NCI-H2196 (cell line): ENCODE measurements around the gene COMMD1.
"Not testable (repeated sequence)": the region's sequence is repeated elsewhere in the genome, so short reads cannot be mapped to it uniquely, and the experiment has no call there.

Experiments
- DNase-seq: peaks from one replicate; lab custom pipeline; 2025; ENCODE audit not compliant: unreplicated experiment; lab: John Stamatoyannopoulos, UW

COMMD1 gene

GRCh38 chr2:61905372-61906185 is at the start of gene COMMD1:
Gene COMMD1, plus strand, starts transcription at chr2:61905674. Its CDS starts 5 bp downstream, at chr2:61905679.
- peak; percentile 35 for DNase-seq

- no peak for DNase-seq
These were observed 48.2 kb upstream of the COMMD1 start for GRCh38 chr2:61857224-61857623.

DNA sequence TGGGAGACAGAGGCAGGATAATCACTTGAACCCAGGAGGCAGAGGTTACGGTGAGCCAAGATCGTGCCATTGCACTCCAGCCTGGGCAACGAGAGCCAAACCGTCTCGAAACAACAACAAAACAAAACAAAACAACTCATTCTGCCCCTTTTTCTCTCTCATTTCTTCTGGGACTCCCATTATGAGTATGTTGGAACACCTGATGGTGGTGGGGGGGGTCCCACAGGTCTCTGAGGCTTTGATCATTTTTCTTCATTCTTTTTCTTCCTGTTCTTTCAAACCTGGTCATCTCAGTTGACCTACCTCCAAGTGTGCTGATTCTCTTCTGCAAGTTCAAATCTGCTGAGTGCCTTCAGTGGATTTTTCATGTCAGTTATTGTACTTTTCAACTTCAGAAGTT is 43.4 kb upstream of the COMMD1 start:
- DNase-seq, result no peak

DNA sequence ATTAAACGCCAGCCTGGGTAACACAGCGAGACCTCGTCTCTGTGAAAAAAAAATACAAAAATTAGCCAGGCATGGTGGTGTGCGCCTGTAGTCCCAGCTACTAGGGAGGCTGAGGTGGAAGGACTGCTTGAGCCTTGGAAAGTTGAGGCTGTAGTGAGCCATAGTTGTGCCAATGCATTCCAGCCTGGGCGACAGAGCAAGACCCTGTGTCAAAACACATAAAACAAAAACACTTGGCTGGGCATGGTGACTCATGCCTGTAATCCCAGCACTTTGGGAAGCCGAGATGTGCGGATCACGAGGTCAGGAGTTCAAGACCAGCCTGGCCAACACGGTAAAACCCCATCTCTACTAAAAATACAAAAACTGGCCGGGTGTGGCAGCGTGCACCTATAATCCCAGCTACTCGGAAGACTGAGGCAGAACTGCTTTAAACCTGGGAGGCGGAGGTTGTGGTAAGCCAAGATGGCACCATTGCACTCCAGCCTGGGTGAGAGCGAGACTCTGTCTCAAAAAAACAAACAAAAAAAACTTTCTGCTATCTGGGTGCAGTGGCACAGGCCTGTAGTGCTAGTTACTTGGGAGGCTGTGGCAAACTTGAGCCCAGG is 38.9 kb upstream of the COMMD1 start:
- not testable (repeated sequence) for DNase-seq

- no peak for DNase-seq
These were observed 29.1 kb upstream of the COMMD1 start for GRCh38 chr2:61876400-61876799.

- no peak for DNase-seq
These were observed 27.8 kb upstream of the COMMD1 start for GRCh38 chr2:61877571-61878245.

DNA sequence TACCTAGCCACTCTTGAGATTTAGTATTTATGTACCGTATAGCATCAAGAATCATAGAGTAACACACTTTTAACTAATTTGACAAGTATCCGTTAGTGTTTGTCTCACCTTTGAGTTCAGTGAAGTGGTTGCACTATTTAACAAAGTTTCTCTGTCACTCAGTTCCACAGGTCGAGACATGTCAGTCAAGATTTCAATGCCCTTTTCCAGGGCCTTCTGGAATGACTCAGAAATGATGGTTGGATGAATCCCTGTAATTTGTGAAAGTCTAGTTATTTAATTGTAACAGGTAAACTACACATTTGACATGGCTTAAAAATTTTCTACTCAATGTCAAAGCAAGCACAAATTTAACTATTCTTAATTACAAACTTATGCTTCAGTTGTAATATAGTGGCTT is 26.7 kb upstream of the COMMD1 start:
- DNase-seq, result no peak

- DNase-seq, result not testable (repeated sequence)
These were observed 26.1 kb upstream of the COMMD1 start for GRCh38 chr2:61879351-61879750.

DNA sequence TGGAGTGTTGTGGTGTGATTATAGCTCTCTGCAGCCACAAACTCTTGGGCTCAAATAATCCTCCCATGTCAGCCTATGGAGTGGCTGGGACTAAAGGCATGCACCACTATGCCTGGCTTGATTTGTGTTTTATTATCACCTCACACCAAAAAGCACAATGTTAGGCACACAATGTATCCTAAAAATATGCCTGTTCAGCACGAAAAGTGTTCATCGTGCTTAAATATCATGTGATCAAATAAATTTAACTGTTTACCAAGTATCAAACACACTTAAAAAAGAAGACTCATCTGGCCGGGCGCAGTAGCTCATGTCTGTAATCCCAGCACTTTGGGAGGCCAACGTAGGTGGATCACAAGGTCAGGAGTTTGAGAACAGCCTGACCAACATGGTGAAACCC is 22.6 kb upstream of the COMMD1 start:
- no peak for DNase-seq

GRCh38 chr2:61885896-61886603 is 19.4 kb upstream of the COMMD1 start:
- DNase-seq, result no peak

DNA sequence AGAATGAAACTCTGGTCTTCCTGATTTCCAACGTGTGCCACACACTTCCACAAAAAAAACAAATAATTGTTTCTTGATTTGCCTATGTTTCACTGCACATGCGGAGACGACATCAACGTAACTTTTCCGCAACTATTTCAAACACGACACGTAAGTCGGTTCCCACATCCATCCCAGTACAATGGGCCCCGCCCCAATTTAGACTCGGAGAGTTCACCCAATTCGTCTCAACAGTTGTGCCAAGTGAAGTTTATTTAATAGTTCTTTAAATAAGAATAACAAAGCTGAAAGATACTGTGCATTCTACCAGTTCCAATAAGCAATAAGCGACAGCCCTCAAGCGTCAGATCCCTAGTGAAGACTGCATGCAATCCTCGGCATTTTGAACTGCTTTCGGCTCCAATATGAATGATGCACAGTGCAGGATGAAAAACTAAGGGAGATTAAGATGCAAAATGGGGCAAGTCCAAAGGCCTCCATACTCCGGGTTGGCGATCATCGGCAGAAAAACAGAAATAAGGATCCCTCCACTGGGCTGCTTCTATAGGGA is 17.7 kb upstream of the COMMD1 start:
- no peak for DNase-seq

GRCh38 chr2:61888267-61889055 is 17.0 kb upstream of the COMMD1 start, which contains the start of gene CCT4:
Gene CCT4, minus strand, starts transcription at chr2:61888656. Its CDS starts 149 bp downstream, at chr2:61888507.
- DNase-seq, result peak; percentile 66

GRCh38 chr2:61898810-61899209 is 6.7 kb upstream of the COMMD1 start:
- peak; percentile 2 for DNase-seq

- no peak for DNase-seq
These were observed 5.2 kb upstream of the COMMD1 start for GRCh38 chr2:61900281-61900680.

DNA sequence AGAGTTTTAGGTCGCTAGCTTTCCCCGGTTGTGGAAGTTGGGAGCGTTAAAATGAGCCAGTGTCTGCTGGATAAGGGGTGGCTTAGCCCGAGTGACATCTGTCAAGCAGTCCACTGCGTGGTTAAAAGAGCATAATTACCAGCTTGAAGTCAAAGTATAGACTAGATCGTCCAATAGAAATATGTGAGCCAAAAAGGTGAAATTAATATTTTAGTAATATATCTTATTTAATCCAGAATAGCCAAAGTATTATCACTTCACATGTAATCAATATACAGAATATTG is 654 bp downstream of the COMMD1 start:
- DNase-seq, result no peak

- no peak for DNase-seq
These were observed 3.6 kb downstream of the COMMD1 start for GRCh38 chr2:61909116-61909515.

- peak; percentile 4 for DNase-seq
These were observed 5.1 kb downstream of the COMMD1 start for GRCh38 chr2:61910603-61911002.

DNA sequence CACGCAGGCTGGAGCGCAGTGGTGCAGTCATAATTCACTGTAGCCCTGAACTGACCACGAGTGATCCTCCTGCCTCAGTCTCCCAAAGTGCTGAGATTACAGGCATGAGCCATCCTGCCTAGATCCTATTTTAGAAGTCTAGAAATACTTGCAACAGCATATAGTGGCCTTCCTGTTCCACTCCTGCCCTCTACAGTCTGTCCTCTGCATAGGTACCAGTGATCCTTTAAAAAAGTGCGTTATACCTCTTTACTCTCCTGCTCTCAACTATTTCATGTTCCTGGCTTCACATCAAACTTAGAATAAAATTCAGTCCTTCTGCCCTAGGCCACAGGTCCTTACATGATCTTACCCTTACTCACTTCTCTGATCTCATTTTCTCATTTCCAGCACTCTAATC is 6.0 kb downstream of the COMMD1 start:
- no peak for DNase-seq

DNA sequence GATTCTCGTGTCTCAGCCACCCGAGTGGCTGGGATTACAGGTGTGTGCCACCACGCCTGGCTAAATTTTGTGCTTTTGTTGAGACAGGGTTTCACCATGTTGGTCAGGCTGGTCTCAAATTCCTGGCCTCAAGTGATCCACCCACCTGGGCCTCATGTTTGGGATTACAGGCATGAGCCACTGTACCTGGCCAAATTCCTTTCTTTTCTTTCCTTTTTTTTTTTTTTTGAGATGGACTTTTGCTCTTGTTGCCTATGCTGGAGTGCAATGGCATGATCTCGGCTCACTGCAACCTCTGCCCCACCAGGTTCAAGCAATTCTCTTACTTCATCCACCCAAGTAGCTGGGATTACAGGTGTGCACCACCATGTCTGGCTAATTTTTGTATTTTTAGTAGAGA is 9.3 kb downstream of the COMMD1 start:
- DNase-seq, result not testable (repeated sequence)

GRCh38 chr2:61920548-61920947 is 15.1 kb downstream of the COMMD1 start:
- no peak for DNase-seq
